ENCODE results near the gene CYP2W1.
"Not testable (repeated sequence)": the region's sequence is repeated elsewhere in the genome, so short reads cannot be mapped to it uniquely, and the experiment has no call there.

The CYP2W1 gene

GRCh38 chr7:983004-983615 is at the start of gene CYP2W1:
Gene CYP2W1, plus strand, starts transcription at chr7:983181. Its CDS starts 31 bp downstream, at chr7:983212.
- peaks cover 20% of the 10 kb centered on the region for H3K27me3 ChIP-seq (ENCODE audit: control insufficient read depth, insufficient read depth, low read length)
- no peaks in the 10 kb centered on the region for H3K9me3 ChIP-seq (ENCODE audit: control insufficient read depth, low read length)
- H3K4me3 ChIP-seq (ENCODE audit: low read length): no peak within 1 kb of the TSS
- H3K4me1 ChIP-seq (ENCODE audit: control insufficient read depth, insufficient read depth, low read length): peaks cover 32% of the 10 kb centered on the region
- H3K36me3 ChIP-seq (ENCODE audit: control insufficient read depth, insufficient read depth, low read length): no peaks in the 10 kb centered on the region
- no peak within 1 kb of the TSS for H3K9ac ChIP-seq (ENCODE audit: low read length)

GRCh38 chr7:934469-935163 is 48.4 kb upstream of the CYP2W1 start:
- no peaks in the 10 kb centered on the region for H3K27me3 ChIP-seq (ENCODE audit: control insufficient read depth, insufficient read depth, low read length)
- H3K4me1 ChIP-seq (ENCODE audit: control insufficient read depth, insufficient read depth, low read length): no peaks in the 10 kb centered on the region
- H3K9me3 ChIP-seq (ENCODE audit: control insufficient read depth, low read length): no peaks in the 10 kb centered on the region
- H3K9ac ChIP-seq (ENCODE audit: low read length): no peak overlapping the region
- no peaks in the 10 kb centered on the region for H3K36me3 ChIP-seq (ENCODE audit: control insufficient read depth, insufficient read depth, low read length)
- no peak overlapping the region for H3K4me3 ChIP-seq (ENCODE audit: low read length)

- Histone ChIP-seq H3K4me1 (ENCODE audit: control insufficient read depth, insufficient read depth, low read length) (no peaks in the 10 kb centered on the region), H3K27me3 (ENCODE audit: control insufficient read depth, insufficient read depth, low read length) (no peaks in the 10 kb centered on the region), H3K9me3 (ENCODE audit: control insufficient read depth, low read length) (no peaks in the 10 kb centered on the region), H3K9ac (ENCODE audit: low read length) (no peak overlapping the region), H3K4me3 (ENCODE audit: low read length) (no peak overlapping the region), H3K36me3 (ENCODE audit: control insufficient read depth, insufficient read depth, low read length) (no peaks in the 10 kb centered on the region)
Measured at GRCh38 chr7:935164-935873, 47.7 kb upstream of the CYP2W1 start.

- Histone ChIP-seq H3K9ac (ENCODE audit: low read length) (no peak overlapping the region), H3K36me3 (ENCODE audit: control insufficient read depth, insufficient read depth, low read length) (no peaks in the 10 kb centered on the region), H3K4me1 (ENCODE audit: control insufficient read depth, insufficient read depth, low read length) (no peaks in the 10 kb centered on the region), H3K9me3 (ENCODE audit: control insufficient read depth, low read length) (no peaks in the 10 kb centered on the region), H3K4me3 (ENCODE audit: low read length) (no peak overlapping the region), H3K27me3 (ENCODE audit: control insufficient read depth, insufficient read depth, low read length) (no peaks in the 10 kb centered on the region)
Measured at GRCh38 chr7:935874-936385, 47.1 kb upstream of the CYP2W1 start.

GRCh38 chr7:936386-937054 is 46.5 kb upstream of the CYP2W1 start:
- Histone ChIP-seq H3K4me1 (ENCODE audit: control insufficient read depth, insufficient read depth, low read length) (no peaks in the 10 kb centered on the region), H3K4me3 (ENCODE audit: low read length) (no peak overlapping the region), H3K36me3 (ENCODE audit: control insufficient read depth, insufficient read depth, low read length) (no peaks in the 10 kb centered on the region), H3K27me3 (ENCODE audit: control insufficient read depth, insufficient read depth, low read length) (no peaks in the 10 kb centered on the region), H3K9me3 (ENCODE audit: control insufficient read depth, low read length) (no peaks in the 10 kb centered on the region), H3K9ac (ENCODE audit: low read length) (no peak overlapping the region)

GRCh38 chr7:937856-938484 is 45.0 kb upstream of the CYP2W1 start:
- no peak overlapping the region for H3K9ac ChIP-seq (ENCODE audit: low read length)
- no peaks in the 10 kb centered on the region for H3K27me3 ChIP-seq (ENCODE audit: control insufficient read depth, insufficient read depth, low read length)
- no peaks in the 10 kb centered on the region for H3K36me3 ChIP-seq (ENCODE audit: control insufficient read depth, insufficient read depth, low read length)
- H3K4me3 ChIP-seq (ENCODE audit: low read length): no peak overlapping the region
- H3K4me1 ChIP-seq (ENCODE audit: control insufficient read depth, insufficient read depth, low read length): no peaks in the 10 kb centered on the region
- no peaks in the 10 kb centered on the region for H3K9me3 ChIP-seq (ENCODE audit: control insufficient read depth, low read length)

GRCh38 chr7:938546-939185 is 44.3 kb upstream of the CYP2W1 start:
- H3K9ac ChIP-seq (ENCODE audit: low read length): no peak overlapping the region
- no peaks in the 10 kb centered on the region for H3K36me3 ChIP-seq (ENCODE audit: control insufficient read depth, insufficient read depth, low read length)
- no peaks in the 10 kb centered on the region for H3K27me3 ChIP-seq (ENCODE audit: control insufficient read depth, insufficient read depth, low read length)
- H3K9me3 ChIP-seq (ENCODE audit: control insufficient read depth, low read length): no peaks in the 10 kb centered on the region
- no peak overlapping the region for H3K4me3 ChIP-seq (ENCODE audit: low read length)
- H3K4me1 ChIP-seq (ENCODE audit: control insufficient read depth, insufficient read depth, low read length): no peaks in the 10 kb centered on the region

- no peaks in the 10 kb centered on the region for H3K27me3 ChIP-seq (ENCODE audit: control insufficient read depth, insufficient read depth, low read length)
- H3K9me3 ChIP-seq (ENCODE audit: control insufficient read depth, low read length): no peaks in the 10 kb centered on the region
- H3K9ac ChIP-seq (ENCODE audit: low read length): no peak overlapping the region
- H3K4me3 ChIP-seq (ENCODE audit: low read length): no peak overlapping the region
- H3K36me3 ChIP-seq (ENCODE audit: control insufficient read depth, insufficient read depth, low read length): no peaks in the 10 kb centered on the region
- peaks cover 4% of the 10 kb centered on the region for H3K4me1 ChIP-seq (ENCODE audit: control insufficient read depth, insufficient read depth, low read length)
Measured at GRCh38 chr7:939843-940242, 43.1 kb upstream of the CYP2W1 start.

- Histone ChIP-seq H3K27me3 (ENCODE audit: control insufficient read depth, insufficient read depth, low read length) (no peaks in the 10 kb centered on the region), H3K4me1 (ENCODE audit: control insufficient read depth, insufficient read depth, low read length) (peaks cover 12% of the 10 kb centered on the region), H3K4me3 (ENCODE audit: low read length) (peak overlapping the region; percentile 8), H3K36me3 (ENCODE audit: control insufficient read depth, insufficient read depth, low read length) (no peaks in the 10 kb centered on the region), H3K9ac (ENCODE audit: low read length) (no peak overlapping the region), H3K9me3 (ENCODE audit: control insufficient read depth, low read length) (no peaks in the 10 kb centered on the region)
Measured at GRCh38 chr7:940599-941408, 42.2 kb upstream of the CYP2W1 start.

- H3K36me3 ChIP-seq (ENCODE audit: control insufficient read depth, insufficient read depth, low read length); H3K9ac ChIP-seq (ENCODE audit: low read length); H3K4me3 ChIP-seq (ENCODE audit: low read length); H3K27me3 ChIP-seq (ENCODE audit: control insufficient read depth, insufficient read depth, low read length); H3K9me3 ChIP-seq (ENCODE audit: control insufficient read depth, low read length): not testable (repeated sequence)
- H3K4me1 ChIP-seq (ENCODE audit: control insufficient read depth, insufficient read depth, low read length): peaks cover 38% of the 10 kb centered on the region
Measured at GRCh38 chr7:943793-944192, 39.2 kb upstream of the CYP2W1 start.

- peaks cover 47% of the 10 kb centered on the region for H3K4me1 ChIP-seq (ENCODE audit: control insufficient read depth, insufficient read depth, low read length)
- H3K36me3 ChIP-seq (ENCODE audit: control insufficient read depth, insufficient read depth, low read length): no peaks in the 10 kb centered on the region
- no peaks in the 10 kb centered on the region for H3K9me3 ChIP-seq (ENCODE audit: control insufficient read depth, low read length)
- no peaks in the 10 kb centered on the region for H3K27me3 ChIP-seq (ENCODE audit: control insufficient read depth, insufficient read depth, low read length)
- H3K4me3 ChIP-seq (ENCODE audit: low read length): peak overlapping the region; percentile 36
- peak overlapping the region; percentile 81 for H3K9ac ChIP-seq (ENCODE audit: low read length)
Measured at GRCh38 chr7:944744-945143, 38.2 kb upstream of the CYP2W1 start.
